ENCODE data around the gene SCD5. TPM values are rescaled to one million over a fixed set of nuclear protein-coding genes. Genes with fewer than 3 reads are reported as not detected.

The SCD5 gene
- total and polyA plus RNA-seq, 9 of the 15 experiments (the other 6 are each of a cell fraction or from before 2014, with no cell fraction given) = 0.01 to 0.20 (median 0.03) TPM; not detected in 5

DNA sequence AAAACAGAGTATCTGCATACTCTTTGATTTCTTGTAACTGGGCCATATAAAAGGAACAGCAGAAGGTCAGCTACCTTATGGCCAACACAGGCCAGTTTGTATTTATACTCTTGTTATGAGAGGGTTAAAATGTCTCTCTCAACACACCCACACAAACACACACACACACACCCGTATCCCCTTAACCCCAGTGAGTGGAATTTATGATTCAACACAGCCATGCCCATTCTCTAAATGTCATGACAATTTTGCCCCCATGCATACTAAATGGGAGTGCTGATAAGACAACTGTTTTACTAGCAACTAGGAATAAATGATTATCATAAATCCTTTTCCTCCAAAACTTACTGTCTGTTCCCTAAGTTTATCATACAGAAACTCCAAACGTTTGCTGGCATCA, 22.1 kb upstream of the SCD5 start:
- H3K27ac ChIP-seq (ENCODE audit: extremely low read depth, low read depth, low read length) = no peak overlapping the region
- H3K9me1 ChIP-seq (ENCODE audit: control insufficient read depth, insufficient read depth, low read length) = no peaks in the 10 kb centered on the region
- in situ Hi-C loops (cut with MboI) = no loop called here
- FAIRE-seq = no peak
- POLR2A ChIA-PET = no interaction called here
- BruUV-seq (replicated peaks) = no TSS peak
- no peak for DNase-seq (ENCODE audit: extremely low read depth in 1 of 4, low spot score in 3 of 4)
- no peaks in the 10 kb centered on the region for H3K27me3 ChIP-seq (ENCODE audit: control insufficient read depth in 2 of 2, insufficient read depth in 2 of 2, low read length in 2 of 2)
- no peaks in the 10 kb centered on the region for H3K9me3 ChIP-seq (replicated peaks; ENCODE audit: control insufficient read depth, insufficient read depth, low read depth, low read length)
- H4K20me1 ChIP-seq (replicated peaks; ENCODE audit: control insufficient read depth, insufficient read depth, low read length) = no peaks in the 10 kb centered on the region
- no peak overlapping the region for H3K4me2 ChIP-seq (ENCODE audit: insufficient read depth, low read length)
- TF ChIP-seq BRCA1 (IDR thresholded peaks at IDR 0.05) = no peak
- TF ChIP-seq BRCA1 (CRISPR knock-in tag; IDR thresholded peaks at IDR 0.05) = no peak
- H3K4me1 ChIP-seq (replicated peaks in 1 of 2; ENCODE audit: control insufficient read depth in 2 of 2, insufficient read depth in 2 of 2, low read length in 2 of 2) = no peaks in the 10 kb centered on the region
- no peak for ATAC-seq
- intact Hi-C loops (cut with micrococcal nuclease) = no loop called here
- H2AFZ ChIP-seq (ENCODE audit: low read depth, low read length) = no peak overlapping the region
- no peak overlapping the region for H3K4me3 ChIP-seq
- no peak overlapping the region for H3K9ac ChIP-seq (ENCODE audit: insufficient read depth in 1 of 2, low read depth in 2 of 2, low read length in 2 of 2)
- peaks cover 77% of the 10 kb centered on the region for H3K36me3 ChIP-seq (ENCODE audit: control insufficient read depth, insufficient read depth, low read length)
- no peaks in the 10 kb centered on the region for H3K79me2 ChIP-seq (ENCODE audit: control insufficient read depth, insufficient read depth, low read length)
- CTCF ChIA-PET (ENCODE audit: low intra/inter-chr PET ratio) = no interaction called here
- 51% methylated on average over 2 of the region's 2 CpGs for WGBS (ENCODE audit: insufficient coverage, low coverage, missing lambda C conversion rate)

GRCh38 chr4:82818664-82819662, 20.4 kb upstream of the SCD5 start:
- no peak for FAIRE-seq
- BruUV-seq (replicated peaks) = TSS peak; percentile 46
- CTCF ChIA-PET (ENCODE audit: low intra/inter-chr PET ratio) = interaction anchor here (0.6 kb wide), 1 partner anchor 331 kb away, joined by 4 read pairs; no protein-coding TSS in a partner anchor
- TF ChIP-seq, protein P1, sequence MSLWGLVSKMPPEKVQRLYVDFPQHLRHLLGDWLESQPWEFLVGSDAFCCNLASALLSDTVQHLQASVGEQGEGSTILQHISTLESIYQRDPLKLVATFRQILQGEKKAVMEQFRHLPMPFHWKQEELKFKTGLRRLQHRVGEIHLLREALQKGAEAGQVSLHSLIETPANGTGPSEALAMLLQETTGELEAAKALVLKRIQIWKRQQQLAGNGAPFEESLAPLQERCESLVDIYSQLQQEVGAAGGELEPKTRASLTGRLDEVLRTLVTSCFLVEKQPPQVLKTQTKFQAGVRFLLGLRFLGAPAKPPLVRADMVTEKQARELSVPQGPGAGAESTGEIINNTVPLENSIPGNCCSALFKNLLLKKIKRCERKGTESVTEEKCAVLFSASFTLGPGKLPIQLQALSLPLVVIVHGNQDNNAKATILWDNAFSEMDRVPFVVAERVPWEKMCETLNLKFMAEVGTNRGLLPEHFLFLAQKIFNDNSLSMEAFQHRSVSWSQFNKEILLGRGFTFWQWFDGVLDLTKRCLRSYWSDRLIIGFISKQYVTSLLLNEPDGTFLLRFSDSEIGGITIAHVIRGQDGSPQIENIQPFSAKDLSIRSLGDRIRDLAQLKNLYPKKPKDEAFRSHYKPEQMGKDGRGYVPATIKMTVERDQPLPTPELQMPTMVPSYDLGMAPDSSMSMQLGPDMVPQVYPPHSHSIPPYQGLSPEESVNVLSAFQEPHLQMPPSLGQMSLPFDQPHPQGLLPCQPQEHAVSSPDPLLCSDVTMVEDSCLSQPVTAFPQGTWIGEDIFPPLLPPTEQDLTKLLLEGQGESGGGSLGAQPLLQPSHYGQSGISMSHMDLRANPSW (CRISPR knock-in tag; IDR thresholded peaks at IDR 0.05) = no peak
- TF ChIP-seq TAL1 (IDR thresholded peaks at IDR 0.05) = no peak
- no peak for TF ChIP-seq KDM1A (IDR thresholded peaks at IDR 0.05)

More at GRCh38 chr4:82818664-82819662, 20.4 kb upstream of the SCD5 start:
- intact Hi-C loops (cut with micrococcal nuclease) = no loop called here
- no peaks in the 10 kb centered on the region for H3K27me3 ChIP-seq (ENCODE audit: control insufficient read depth in 2 of 2, insufficient read depth in 2 of 2, low read length in 2 of 2)
- H3K36me3 ChIP-seq (ENCODE audit: control insufficient read depth, insufficient read depth, low read length) = peaks cover 61% of the 10 kb centered on the region
- DNase-seq (ENCODE audit: extremely low read depth in 1 of 4, low spot score in 3 of 4) (no peak), ATAC-seq (no peak)
- no peak overlapping the region for H3K4me3 ChIP-seq
- H3K9ac ChIP-seq (ENCODE audit: insufficient read depth in 1 of 2, low read depth in 2 of 2, low read length in 2 of 2) = no peak overlapping the region
- no peak overlapping the region for H2AFZ ChIP-seq (ENCODE audit: low read depth, low read length)
- H3K27ac ChIP-seq (ENCODE audit: extremely low read depth, low read depth, low read length) = no peak overlapping the region
- no peaks in the 10 kb centered on the region for H3K4me1 ChIP-seq (replicated peaks in 1 of 2; ENCODE audit: control insufficient read depth in 2 of 2, insufficient read depth in 2 of 2, low read length in 2 of 2)
- H3K9me1 ChIP-seq (ENCODE audit: control insufficient read depth, insufficient read depth, low read length) = no peaks in the 10 kb centered on the region
- no peaks in the 10 kb centered on the region for H4K20me1 ChIP-seq (replicated peaks; ENCODE audit: control insufficient read depth, insufficient read depth, low read length)
- no peaks in the 10 kb centered on the region for H3K9me3 ChIP-seq (replicated peaks; ENCODE audit: control insufficient read depth, insufficient read depth, low read depth, low read length)
- WGBS (ENCODE audit: insufficient coverage, low coverage, missing lambda C conversion rate) = 87% methylated on average over 2 of the region's 2 CpGs
- no peak overlapping the region for H3K4me2 ChIP-seq (ENCODE audit: insufficient read depth, low read length)
- in situ Hi-C loops (cut with MboI) = no loop called here
- POLR2A ChIA-PET = interaction anchor here (1.1 to 1.5 kb wide), 2 partner anchors 9 to 19 kb away, joined by 4 to 7 read pairs; no protein-coding TSS in a partner anchor
- no peaks in the 10 kb centered on the region for H3K79me2 ChIP-seq (ENCODE audit: control insufficient read depth, insufficient read depth, low read length)
